Endodermal cell (in vitro differentiated cells): ENCODE measurements around the gene NIPSNAP3A. TPM values are rescaled to one million over a fixed set of nuclear protein-coding genes. Genes with fewer than 3 reads are reported as not detected.
"Not testable (repeated sequence)": the region's sequence is repeated elsewhere in the genome, so short reads cannot be mapped to it uniquely, and the experiment has no call there.

ENCODE experiments used
- DNase-seq: peaks from one replicate; pipeline ENCODE4 v3.0.0-alpha.2; 2017
- H3K27ac ChIP-seq: 2 replicates; pipeline ENCODE4 v1.5.1; 2013; ENCODE audit warnings: mild to moderate bottlenecking, low read depth, low read length, moderate library complexity
- H3K27me3 ChIP-seq: 2 replicates; pipeline ENCODE4 v1.6.1; 2013; ENCODE audit warnings: mild to moderate bottlenecking, low read length, moderate library complexity; ENCODE audit not compliant: insufficient read depth, control insufficient read depth, poor library complexity, severe bottlenecking
- H3K36me3 ChIP-seq: 2 replicates; pipeline ENCODE4 v1.7.0; 2013; ENCODE audit warnings: mild to moderate bottlenecking, low read length, moderate library complexity; ENCODE audit not compliant: control insufficient read depth, insufficient read depth
- H3K4me1 ChIP-seq: one replicate; pipeline ENCODE4 v1.7.0; 2013; ENCODE audit warnings: low read length; ENCODE audit not compliant: control insufficient read depth, insufficient read depth
- H3K4me3 ChIP-seq: 2 replicates; pipeline ENCODE4 v1.5.1; 2013; ENCODE audit warnings: mild to moderate bottlenecking, low read length, moderate library complexity
- H3K9ac ChIP-seq: 2 replicates; pipeline ENCODE4 v1.6.1; 2013; ENCODE audit warnings: mild to moderate bottlenecking, low read length, moderate library complexity; ENCODE audit not compliant: poor library complexity, severe bottlenecking; ENCODE audit errors: extremely low read depth
- H3K9me3 ChIP-seq: 2 replicates; pipeline ENCODE4 v1.6.1; 2013; ENCODE audit warnings: mild to moderate bottlenecking, low read length, moderate library complexity; ENCODE audit not compliant: control insufficient read depth
- H3K27ac Mint-ChIP-seq: 2 replicates; pipeline ENCODE4 v1.8.0; 2020; ENCODE audit warnings: mixed read lengths
- H3K27me3 Mint-ChIP-seq: 2 replicates; pipeline ENCODE4 v1.8.0; 2021; ENCODE audit warnings: mild to moderate bottlenecking, mixed read lengths; ENCODE audit not compliant: insufficient read depth
- H3K36me3 Mint-ChIP-seq: 2 replicates; pipeline ENCODE4 v1.8.0; 2020; ENCODE audit warnings: low read depth, mixed read lengths
- H3K4me1 Mint-ChIP-seq: 2 replicates; pipeline ENCODE4 v1.8.0; 2020; ENCODE audit warnings: mixed read lengths
- H3K4me3 Mint-ChIP-seq: 2 replicates; pipeline ENCODE4 v1.8.0; 2020; ENCODE audit warnings: mild to moderate bottlenecking, moderate library complexity, mixed read lengths
- H3K9me3 Mint-ChIP-seq: 2 replicates; pipeline ENCODE4 v1.8.0; 2020; ENCODE audit warnings: mild to moderate bottlenecking, mixed read lengths
- CTCF ChIP-seq: fragments of 200-600 bp; sonication (generic); conservative IDR thresholded peaks from 2 replicates; pipeline ENCODE4 v1.5.0; 2021; ENCODE audit warnings: antibody characterized with exemption, mild to moderate bottlenecking
- WGBS, 2 experiments: methylation state at CpG; one replicate each; pipeline versions ENCODE4 v1.1.5 to v1.1.7; 2013; ENCODE audit warnings: missing lambda C conversion rate in 2 of 2, mixed read lengths in 1 of 2; ENCODE audit not compliant: insufficient coverage in 1 of 2, insufficient read length in 1 of 2; 5-methylcytosine and 5-hydroxymethylcytosine counted together
- long read RNA-seq, 4 experiments: library from polyadenylated mRNA in 2 of 4; library from RNA in 1 of 4; library from capped mRNA in 1 of 4; stranded (forward) in 3 of 4; unstranded in 1 of 4; transcript quantifications; one replicate each; pipeline ENCODE4 v2.0.0, GENCODE V29; 2020 to 2021; ENCODE audit warnings: inconsistent platforms in 1 of 4
- polyA plus RNA-seq, 2 experiments: library from polyadenylated mRNA; stranded (reverse); fragments of 50-300 nt; gene quantifications; one replicate each; pipeline ENCODE4 v1.2.3, GENCODE V29; 2013
- total RNA-seq, 2 donors: library from RNA; stranded (reverse); fragmentation: NEBNext Ultra II Directional in 1 of 2; extraction: Animal tissue kit (Norgen Biotek cat#: 25700) in 1 of 2; gene quantifications; 2 replicates in 1 of 2; 3 replicates in 1 of 2; pipeline ENCODE4 v1.2.1, GENCODE V29; 2021

NIPSNAP3A gene
- 10 to 100 TPM; 18.8 to 20.5 TPM for total RNA-seq
- polyA plus RNA-seq (2013, experiment 1 of 2), result 26.0 TPM
- 26.3 TPM for polyA plus RNA-seq (2013, experiment 2 of 2)
- long read RNA-seq, experiment 1, transcript NIPSNAP3A-201 (6 exons, 1,633 nt), result major isoform, 11 of 15 reads
- long read RNA-seq, experiment 1, partial matches to known transcripts, result 3 of 15 reads
- long read RNA-seq, experiment 1, other reads (novel, unspliced or antisense), result 1 of 15 reads
- long read RNA-seq, experiment 2, transcript NIPSNAP3A-201 (6 exons, 1,633 nt), result major isoform, 31 of 33 reads
- long read RNA-seq, experiment 2, partial matches to known transcripts, result 0 of 33 reads
- long read RNA-seq, experiment 2, other reads (novel, unspliced or antisense), result 2 of 33 reads
- long read RNA-seq, experiment 3, transcript NIPSNAP3A-201 (6 exons, 1,633 nt), result major isoform, 81 of 87 reads
- long read RNA-seq, experiment 3, partial matches to known transcripts, result 3 of 87 reads
- long read RNA-seq, experiment 3, other reads (novel, unspliced or antisense), result 3 of 87 reads
- long read RNA-seq, experiment 4, transcript NIPSNAP3A-201 (6 exons, 1,633 nt), result major isoform, 58 of 59 reads
- long read RNA-seq, experiment 4, partial matches to known transcripts, result 1 of 59 reads
- long read RNA-seq, experiment 4, other reads (novel, unspliced or antisense), result 0 of 59 reads

- peaks cover 2% of the 10 kb centered on the region for H3K36me3 Mint-ChIP-seq
- Histone ChIP-seq H3K27ac (no peak within 1 kb of the TSS), H3K4me1 (peaks cover 6% of the 10 kb centered on the region), H3K4me3 (peak within 1 kb of the TSS; percentile 90), H3K9me3 (no peaks in the 10 kb centered on the region), H3K27me3 (peaks cover 5% of the 10 kb centered on the region), H3K9ac (peak within 1 kb of the TSS; percentile 45), H3K36me3 (peaks cover 6% of the 10 kb centered on the region)
- 0% methylated on average over 4 to 71 of the region's 71 CpGs for WGBS, 2 experiments
- peak; percentile 93 for DNase-seq
- TF ChIP-seq CTCF, result no peak
- peaks cover 28% of the 10 kb centered on the region for H3K4me1 Mint-ChIP-seq
- H3K9me3 Mint-ChIP-seq, result no peaks in the 10 kb centered on the region
- peak within 1 kb of the TSS; percentile 85 for H3K27ac Mint-ChIP-seq
- H3K27me3 Mint-ChIP-seq, result no peaks in the 10 kb centered on the region
- H3K4me3 Mint-ChIP-seq, result peak within 1 kb of the TSS; percentile 73
Measured at GRCh38 chr9:104747565-104748358, at the start of gene NIPSNAP3A. Gene NIPSNAP3A, plus strand, starts transcription at chr9:104747683. Its CDS starts 110 bp downstream, at chr9:104747793.

- no peak for DNase-seq
- Mint-ChIP-seq H3K36me3 (no peaks in the 10 kb centered on the region), H3K27me3 (no peaks in the 10 kb centered on the region), H3K9me3 (no peaks in the 10 kb centered on the region), H3K27ac (no peak overlapping the region), H3K4me1 (no peaks in the 10 kb centered on the region), H3K4me3 (no peak overlapping the region)
- no peak overlapping the region for H3K9ac ChIP-seq
- WGBS, 2 experiments, result 85 to 97% methylated on average over 3 of the region's 3 CpGs
- no peaks in the 10 kb centered on the region for H3K36me3 ChIP-seq
- H3K4me3 ChIP-seq, result no peak overlapping the region
- no peak overlapping the region for H3K27ac ChIP-seq
- no peaks in the 10 kb centered on the region for H3K9me3 ChIP-seq
- H3K27me3 ChIP-seq, result no peaks in the 10 kb centered on the region
- TF ChIP-seq CTCF, result no peak
- no peaks in the 10 kb centered on the region for H3K4me1 ChIP-seq
Measured at GRCh38 chr9:104700306-104700705, 47.2 kb upstream of the NIPSNAP3A start.

GRCh38 chr9:104708737-104709136 is 38.7 kb upstream of the NIPSNAP3A start:
- not testable (repeated sequence) for H3K27me3 ChIP-seq, H3K9me3 Mint-ChIP-seq, H3K27ac ChIP-seq, DNase-seq, H3K9ac ChIP-seq, H3K9me3 ChIP-seq, H3K4me1 Mint-ChIP-seq, H3K4me1 ChIP-seq, H3K36me3 ChIP-seq, H3K27ac Mint-ChIP-seq, H3K4me3 Mint-ChIP-seq, H3K4me3 ChIP-seq, H3K36me3 Mint-ChIP-seq, H3K27me3 Mint-ChIP-seq
- 100% methylated on average over 1 of the region's 1 CpG; no CpG with 5 or more reads in 1 of the 2 experiments for WGBS, 2 experiments
